Skeletal muscle tissue (tissue), 4 donors: ENCODE results near the gene DNAH14. TPM values are rescaled to one million over a fixed set of nuclear protein-coding genes. Genes with fewer than 3 reads are reported as not detected.
"Not testable (repeated sequence)": the region's sequence is repeated elsewhere in the genome, so short reads cannot be mapped to it uniquely, and the experiment has no call there.

ENCODE experiments used
- H3K27ac ChIP-seq: one replicate; pipeline ENCODE4 v1.7.0; 2013; ENCODE audit warnings: mild to moderate bottlenecking, low read depth, low read length, inconsistent platforms
- H3K27me3 ChIP-seq, 3 donors: one replicate each; pipeline ENCODE4 v1.7.0; 2013; ENCODE audit warnings: low read length in 3 of 3; ENCODE audit not compliant: control insufficient read depth in 3 of 3, insufficient read depth in 3 of 3
- H3K36me3 ChIP-seq, 3 donors: one replicate each; pipeline ENCODE4 v1.7.0; 2013; ENCODE audit warnings: low read length in 3 of 3; ENCODE audit not compliant: control insufficient read depth in 3 of 3, insufficient read depth in 3 of 3
- H3K4me1 ChIP-seq, 3 donors: one replicate each; pipeline ENCODE4 v1.7.0; 2013; ENCODE audit warnings: low read length in 3 of 3, mild to moderate bottlenecking in 3 of 3; ENCODE audit not compliant: control insufficient read depth in 3 of 3, insufficient read depth in 3 of 3
- H3K4me3 ChIP-seq, 3 donors: one replicate each; pipeline ENCODE4 v1.7.0; 2013; ENCODE audit warnings: low read length in 3 of 3
- H3K9ac ChIP-seq, 3 donors: one replicate each; pipeline ENCODE4 v1.7.0; 2013; ENCODE audit warnings: low read length in 3 of 3, mild to moderate bottlenecking in 3 of 3, moderate library complexity in 2 of 3, low read depth in 1 of 3
- H3K9me3 ChIP-seq, 3 donors: one replicate each; pipeline ENCODE4 v1.7.0; 2013; ENCODE audit warnings: low read length in 3 of 3; ENCODE audit not compliant: control insufficient read depth in 3 of 3
- total RNA-seq: library from RNA; depleted of rRNA; stranded (reverse); fragments of >200 nt; gene quantifications from one replicate; pipeline ENCODE4 v1.2.3, GENCODE V29; 2014
- donor health status: Osteomylitis.

Gene DNAH14
- total RNA-seq, 1 donor from 2014 or later, result 12.5 TPM

DNA sequence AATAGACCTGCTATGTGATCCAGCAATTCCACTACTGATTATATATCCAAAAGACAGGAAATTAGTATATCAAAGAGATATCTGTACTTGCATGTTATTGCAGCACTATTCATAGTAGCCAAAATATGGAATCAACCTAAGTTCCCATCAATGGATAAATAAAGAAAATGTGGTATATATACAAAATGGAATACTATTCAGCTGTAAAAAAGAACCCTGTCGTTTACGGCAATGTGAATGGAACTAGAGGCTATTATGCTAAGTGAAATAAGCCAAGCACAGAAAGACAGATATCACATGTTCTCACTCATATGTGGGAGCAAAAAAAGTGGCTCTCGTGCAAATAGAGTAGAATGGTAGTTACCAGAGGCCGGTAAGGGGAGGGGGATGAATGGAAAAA lies 9.2 kb downstream of the DNAH14 start:
- Histone ChIP-seq H3K27me3 (no peaks in the 10 kb centered on the region), H3K27ac (no peak overlapping the region), H3K4me3 (no peak overlapping the region), H3K4me1 (no peaks in the 10 kb centered on the region), H3K9ac (no peak overlapping the region), H3K9me3 (peaks cover 0 to 3% (median under 1%) of the 10 kb centered on the region in 3 donors), H3K36me3 (no peaks in the 10 kb centered on the region)

DNA sequence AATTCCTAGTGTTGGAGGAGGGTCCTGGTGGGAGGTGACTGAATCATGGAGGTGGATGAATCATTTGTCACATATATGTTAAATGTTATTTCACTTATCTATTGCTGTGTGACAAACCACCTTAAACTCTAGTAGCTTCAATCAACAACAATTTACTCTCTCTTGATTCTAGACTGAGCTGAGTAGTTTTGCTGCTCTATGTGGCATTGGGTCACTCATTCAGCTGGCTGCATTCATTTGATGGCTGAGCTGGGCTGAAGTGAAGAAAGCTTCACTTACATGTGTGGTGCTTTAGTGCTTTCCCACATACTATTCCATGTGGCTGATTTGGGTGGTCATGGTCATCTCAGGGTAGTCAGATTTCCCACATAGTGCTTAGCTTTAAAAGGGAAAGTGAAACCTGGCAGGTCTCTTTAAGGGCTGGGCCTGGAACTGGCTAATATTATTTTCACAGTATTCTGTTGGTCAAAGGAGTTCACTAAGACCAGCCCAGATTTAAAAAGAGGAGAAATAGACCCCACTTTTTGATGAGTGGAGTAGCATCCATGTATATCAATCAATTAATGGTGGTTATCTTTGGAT lies 10.5 kb downstream of the DNAH14 start:
- no peak overlapping the region for H3K27ac ChIP-seq
- no peaks in the 10 kb centered on the region for H3K4me1 ChIP-seq
- no peak overlapping the region for H3K4me3 ChIP-seq
- H3K9me3 ChIP-seq, result peaks cover 0 to 2% (median 0%) of the 10 kb centered on the region in 3 donors
- no peaks in the 10 kb centered on the region for H3K27me3 ChIP-seq
- H3K36me3 ChIP-seq, result no peaks in the 10 kb centered on the region
- H3K9ac ChIP-seq, result no peak overlapping the region

DNA sequence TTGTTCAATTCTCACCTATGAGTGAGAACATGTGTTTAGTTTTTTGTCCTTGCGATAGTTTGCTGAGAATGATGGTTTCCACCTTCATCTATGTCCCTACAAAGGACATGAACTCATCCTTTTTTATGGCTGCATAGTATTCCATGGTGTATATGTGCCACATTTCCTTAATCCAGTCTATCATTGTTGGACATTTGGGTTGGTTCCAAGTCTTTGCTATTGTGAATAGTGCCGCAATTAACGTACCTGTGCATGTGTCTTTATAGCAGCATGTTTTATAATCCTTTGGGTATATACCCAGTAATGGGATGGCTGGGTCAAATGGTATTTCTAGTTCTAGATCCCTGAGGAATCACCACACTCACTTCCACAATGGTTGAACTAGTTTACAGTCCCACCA lies 11.3 kb downstream of the DNAH14 start:
- not testable (repeated sequence) for H3K4me1 ChIP-seq, H3K9me3 ChIP-seq, H3K27ac ChIP-seq, H3K36me3 ChIP-seq, H3K27me3 ChIP-seq, H3K9ac ChIP-seq, H3K4me3 ChIP-seq

DNA sequence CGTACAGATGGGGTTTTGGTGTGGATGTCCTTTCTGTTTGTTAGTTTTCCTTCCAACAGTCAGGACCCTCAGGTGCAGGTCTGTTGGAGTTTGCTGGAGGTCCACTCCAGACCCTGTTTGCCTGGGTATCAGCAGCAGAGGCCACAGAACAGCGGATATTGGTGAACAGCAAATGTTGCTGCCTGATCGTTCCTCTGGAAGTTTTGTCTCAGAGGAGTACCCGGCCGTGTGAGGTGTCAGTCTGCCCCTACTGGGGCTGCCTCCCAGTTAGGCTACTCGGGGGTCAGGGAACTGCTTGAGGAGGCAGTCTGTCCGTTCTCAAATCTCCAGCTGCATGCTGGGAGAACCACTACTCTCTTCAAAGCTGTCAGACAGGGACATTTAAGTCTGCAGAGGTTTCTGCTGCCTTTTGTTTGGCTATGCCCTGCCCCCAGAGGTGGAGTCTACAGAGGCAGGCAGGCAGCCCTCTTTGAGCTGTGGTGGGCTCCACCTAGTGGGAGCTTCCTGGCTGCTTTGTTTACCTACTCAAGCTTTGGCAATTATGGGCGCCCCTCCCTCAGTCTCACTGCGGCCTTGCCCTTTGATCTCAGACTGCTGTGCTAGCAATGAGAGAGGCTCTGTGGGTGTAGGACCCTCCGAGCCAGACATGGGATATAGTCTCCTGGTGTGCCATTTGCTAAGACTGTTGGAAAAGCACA lies 16.3 kb downstream of the DNAH14 start:
- H3K9me3 ChIP-seq, H3K27me3 ChIP-seq, H3K9ac ChIP-seq, H3K27ac ChIP-seq, H3K36me3 ChIP-seq, H3K4me3 ChIP-seq, H3K4me1 ChIP-seq: not testable (repeated sequence)

DNA sequence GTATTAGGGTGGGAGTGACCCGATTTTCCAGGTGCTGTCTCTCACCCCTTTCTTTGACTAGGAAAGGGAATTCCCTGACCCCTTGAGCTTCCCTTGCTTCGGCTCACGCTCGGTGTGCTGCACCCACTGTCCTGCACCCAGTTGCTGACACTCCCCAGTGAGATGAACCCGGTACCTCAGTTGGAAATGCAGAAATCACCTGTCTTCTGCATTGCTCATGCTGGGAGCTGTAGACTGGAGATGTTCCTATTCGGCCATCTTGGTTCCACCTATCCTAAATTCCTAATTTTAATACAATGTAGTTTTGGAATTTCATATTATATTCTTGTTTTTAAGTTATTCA lies 16.8 kb downstream of the DNAH14 start:
- H3K27me3 ChIP-seq, H3K9ac ChIP-seq, H3K4me1 ChIP-seq, H3K4me3 ChIP-seq, H3K9me3 ChIP-seq, H3K36me3 ChIP-seq, H3K27ac ChIP-seq: not testable (repeated sequence)

DNA sequence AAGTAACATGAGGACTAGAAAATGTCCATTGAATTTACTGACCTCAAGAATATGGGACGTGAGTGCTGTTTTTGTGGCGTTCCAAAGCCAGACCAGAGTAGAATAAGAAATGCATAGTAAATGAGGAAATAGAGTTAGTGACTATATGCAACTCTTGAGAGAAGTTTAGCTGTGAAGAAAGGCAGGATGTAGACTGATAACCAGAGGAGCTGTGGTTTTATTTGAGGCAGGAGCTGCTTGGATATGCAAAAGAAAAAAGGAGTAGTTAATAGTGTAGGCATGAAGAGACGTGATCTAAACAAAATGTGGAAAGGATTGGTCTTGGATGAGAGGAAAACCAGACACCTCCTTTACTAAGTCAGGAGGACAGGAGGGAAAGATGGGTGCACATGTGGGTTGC lies 28.2 kb downstream of the DNAH14 start:
- H3K27ac ChIP-seq, result no peak overlapping the region
- no peak overlapping the region for H3K4me3 ChIP-seq
- H3K4me1 ChIP-seq, result no peaks in the 10 kb centered on the region
- H3K9me3 ChIP-seq, result no peaks in the 10 kb centered on the region
- H3K27me3 ChIP-seq, result no peaks in the 10 kb centered on the region
- H3K36me3 ChIP-seq, result no peaks in the 10 kb centered on the region
- no peak overlapping the region for H3K9ac ChIP-seq

DNA sequence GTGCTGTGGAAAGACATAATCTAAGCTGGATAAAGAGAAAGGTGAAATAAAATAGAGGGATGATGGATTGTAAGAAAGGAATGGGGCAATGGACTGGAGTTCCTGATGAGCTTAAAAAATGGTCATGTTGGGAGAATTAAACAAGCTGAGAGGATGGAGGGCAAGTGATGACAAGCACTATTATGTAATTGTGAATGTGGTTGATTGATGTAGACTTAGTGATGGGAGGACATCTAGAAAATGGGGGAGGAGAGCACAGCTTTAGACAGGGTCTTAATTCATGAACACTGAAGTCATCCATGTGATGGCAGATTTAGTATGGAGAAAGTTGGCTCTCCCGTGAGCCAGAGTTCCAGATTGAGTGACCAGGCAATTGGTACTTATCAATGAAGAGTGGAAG lies 29.0 kb downstream of the DNAH14 start:
- Histone ChIP-seq H3K27me3 (no peaks in the 10 kb centered on the region), H3K9ac (no peak overlapping the region), H3K36me3 (no peaks in the 10 kb centered on the region), H3K4me3 (no peak overlapping the region), H3K27ac (no peak overlapping the region), H3K4me1 (no peaks in the 10 kb centered on the region), H3K9me3 (no peaks in the 10 kb centered on the region)

DNA sequence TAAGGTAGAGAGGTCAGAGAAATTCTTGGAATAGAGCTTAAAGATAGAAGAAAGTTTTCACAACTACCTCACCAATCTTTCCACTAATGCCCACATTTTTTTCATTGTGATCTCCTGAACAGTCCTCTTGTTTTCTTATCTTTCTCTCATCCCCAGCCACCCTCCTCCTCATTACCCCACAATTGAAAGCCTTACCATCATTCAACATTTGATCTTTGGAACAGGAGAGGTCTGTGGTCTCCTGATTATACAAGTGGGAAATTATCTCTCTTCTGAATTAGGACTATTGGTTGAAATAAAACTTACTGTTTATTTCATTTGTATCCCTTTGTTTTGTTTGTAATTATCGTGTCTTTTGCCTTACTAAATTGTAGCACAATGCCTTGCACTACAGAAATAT lies 29.6 kb downstream of the DNAH14 start:
- Histone ChIP-seq H3K4me1 (no peaks in the 10 kb centered on the region), H3K9me3 (no peaks in the 10 kb centered on the region), H3K4me3 (no peak overlapping the region), H3K27ac (no peak overlapping the region), H3K9ac (no peak overlapping the region), H3K27me3 (no peaks in the 10 kb centered on the region), H3K36me3 (no peaks in the 10 kb centered on the region)

DNA sequence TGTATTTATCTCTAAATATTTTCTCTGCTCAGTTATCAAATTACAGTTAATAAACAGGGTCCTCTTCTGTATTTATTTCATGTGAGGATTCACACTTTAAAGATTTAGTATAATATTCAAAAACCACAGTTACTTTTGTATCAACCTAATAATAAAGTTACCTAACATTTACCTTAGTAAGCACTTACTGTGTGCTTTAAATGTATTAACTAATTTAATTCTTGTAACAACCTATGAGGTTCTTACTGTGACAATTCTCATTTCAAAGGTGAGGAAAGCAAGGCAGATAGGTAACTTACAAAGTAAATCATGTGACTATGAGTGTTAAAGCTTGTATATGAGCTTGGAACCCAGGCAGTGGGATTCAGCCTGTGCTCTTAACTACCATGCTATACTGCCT lies 30.2 kb downstream of the DNAH14 start:
- no peaks in the 10 kb centered on the region for H3K4me1 ChIP-seq
- H3K9ac ChIP-seq, result no peak overlapping the region
- H3K36me3 ChIP-seq, result no peaks in the 10 kb centered on the region
- H3K27me3 ChIP-seq, result no peaks in the 10 kb centered on the region
- no peak overlapping the region for H3K4me3 ChIP-seq
- no peak overlapping the region for H3K27ac ChIP-seq
- no peaks in the 10 kb centered on the region for H3K9me3 ChIP-seq

DNA sequence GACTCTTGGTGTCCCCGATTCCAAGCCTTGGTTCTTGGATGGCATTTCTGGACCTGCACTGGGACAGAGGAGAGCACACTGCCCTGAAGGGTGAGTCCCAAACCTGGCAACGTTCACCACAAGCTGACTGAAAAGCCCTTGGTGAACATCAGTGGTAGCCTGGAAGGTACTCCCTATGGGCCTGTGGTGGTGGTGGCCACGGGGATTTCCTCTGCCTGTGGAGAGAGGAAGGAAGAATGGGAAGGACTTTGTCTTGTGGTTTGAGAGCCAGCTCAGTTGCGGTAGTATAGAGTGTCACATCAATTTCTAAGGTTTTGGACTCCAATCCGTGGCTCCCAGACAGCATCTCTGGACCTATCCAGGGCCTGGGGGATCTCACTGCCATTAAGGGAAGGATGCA lies 50.7 kb downstream of the DNAH14 start:
- Histone ChIP-seq H3K4me3 (no peak overlapping the region), H3K9me3 (peaks cover 0 to 2% (median 0%) of the 10 kb centered on the region in 3 donors), H3K27me3 (no peaks in the 10 kb centered on the region), H3K4me1 (no peaks in the 10 kb centered on the region), H3K27ac (no peak overlapping the region), H3K36me3 (no peaks in the 10 kb centered on the region), H3K9ac (no peak overlapping the region)
